HepG2 (cell line): ENCODE measurements around the gene TRIP4. TPM values are rescaled to one million over a fixed set of nuclear protein-coding genes. Genes with fewer than 3 reads are reported as not detected.

ENCODE experiments used
- ATAC-seq: fragments of 200-7000 bp; cut with Tn5 transposase; 3 replicates; pipeline ENCODE4 v1.9.1; 2020; ENCODE audit warnings: mild to moderate bottlenecking, moderate library complexity
- BruUV-seq: library from RNA; stranded (reverse); fragments of 400-500 nt; replicated peaks from 2 replicates; lab custom pipeline; 2021; lab: Mats Ljungman, UMichigan
- CTCF ChIA-PET: fragments of 300-600 bp; formaldehyde crosslinking; extraction: SDS; loops from one replicate; lab custom pipeline; 2021; ENCODE audit warnings: low total read pairs, inconsistent platforms, low intra/inter-chr PET ratio; lab: Yijun Ruan, JAX
- POLR2A ChIA-PET: fragments of 350-600 bp; sonication (Branson Sonifier 250); formaldehyde crosslinking; loops from one replicate; lab custom pipeline; 2020; ENCODE audit warnings: antibody characterized with exemption, inconsistent platforms; lab: Yijun Ruan, JAX
- DNase-seq: peaks from one replicate; pipeline ENCODE4 v3.0.0-alpha.2; 2015; ENCODE audit warnings: low spot score
- FAIRE-seq: peaks from 3 replicates; lab custom pipeline; 2011; peaks lifted over from hg19 to GRCh38; lab: Jason Lieb, UNC
- H2AFZ ChIP-seq: one replicate; pipeline ENCODE4 v1.6.1; 2011; ENCODE audit warnings: low read length, inconsistent platforms
- H3K27ac ChIP-seq: fragments of 300-600 bp; 3 replicates; pipeline ENCODE4 v1.8.0; 2011; ENCODE audit warnings: mixed run types, mild to moderate bottlenecking, mixed read lengths, low read length, inconsistent platforms; ENCODE audit not compliant: insufficient read depth; ENCODE audit errors: extremely low read length
- H3K27me3 ChIP-seq, 2 experiments: fragments of 200-600 bp in 1 of 2; 2 replicates in 1 of 2; 3 replicates in 1 of 2; pipeline versions ENCODE4 v1.6.0 to v1.8.0; 2011; ENCODE audit warnings: low read length in 2 of 2, mild to moderate bottlenecking in 2 of 2, moderate library complexity in 2 of 2, inconsistent platforms in 1 of 2; ENCODE audit not compliant: insufficient read depth in 2 of 2, control insufficient read depth in 1 of 2
- H3K36me3 ChIP-seq, 2 experiments: fragments of 200-600 bp in 1 of 2; replicated peaks in 1 of 2; 2 replicates in 1 of 2; 3 replicates in 1 of 2; pipeline versions ENCODE4 v1.5.1 to v1.8.0; 2011; ENCODE audit warnings: low read length in 2 of 2, inconsistent platforms in 1 of 2; ENCODE audit not compliant: insufficient read depth in 2 of 2, control insufficient read depth in 1 of 2
- H3K4me1 ChIP-seq: 2 replicates; pipeline ENCODE4 v1.5.1; 2012; ENCODE audit warnings: low read length, inconsistent platforms; ENCODE audit not compliant: insufficient read depth
- H3K4me2 ChIP-seq: 2 replicates; pipeline ENCODE4 v1.6.0; 2011; ENCODE audit warnings: low read depth, low read length, inconsistent platforms
- H3K4me3 ChIP-seq, 3 experiments: fragments of 200-600 bp in 1 of 3; sonication (generic), shearing (Covaris generic) in 1 of 3; replicated peaks in 1 of 3; 2 replicates each; pipeline ENCODE4 v1.5.1; 2011 to 2016; ENCODE audit warnings: low read length in 3 of 3, inconsistent platforms in 2 of 3, low read depth in 2 of 3, mild to moderate bottlenecking in 2 of 3, control low read depth in 1 of 3, mixed read lengths in 1 of 3; ENCODE audit not compliant: insufficient read depth in 1 of 3
- H3K79me2 ChIP-seq: one replicate; pipeline ENCODE4 v1.6.1; 2011; ENCODE audit warnings: low read length, inconsistent platforms; ENCODE audit not compliant: insufficient read depth
- H3K9ac ChIP-seq: 2 replicates; pipeline ENCODE4 v1.6.0; 2011; ENCODE audit warnings: mild to moderate bottlenecking, low read depth, low read length, inconsistent platforms; ENCODE audit not compliant: insufficient read depth
- H3K9me3 ChIP-seq: 2 replicates; pipeline ENCODE4 v1.5.1; 2012; ENCODE audit warnings: mild to moderate bottlenecking, low read length
- H4K20me1 ChIP-seq: 2 replicates; pipeline ENCODE4 v1.6.0; 2011; ENCODE audit warnings: inconsistent platforms, mild to moderate bottlenecking, low read length, moderate library complexity; ENCODE audit not compliant: insufficient read depth
- DZIP1 ChIP-seq: sonication (generic); formaldehyde crosslinking; IDR thresholded peaks from 2 replicates; pipeline ENCODE4 v1.5.0; 2020; ENCODE audit warnings: mild to moderate bottlenecking, missing genetic modification reagents
- MBD4 ChIP-seq: IDR thresholded peaks from 2 replicates; pipeline ENCODE4 v1.6.1; 2012; ENCODE audit warnings: low read length, inconsistent platforms, borderline replicate concordance
- NR2C2 ChIP-seq: sonication (generic); formaldehyde crosslinking; IDR thresholded peaks from 2 replicates; pipeline ENCODE4 v1.4.0; 2020; ENCODE audit warnings: missing genetic modification reagents, mild to moderate bottlenecking, moderate library complexity, borderline replicate concordance
- SALL1 ChIP-seq: sonication (generic); formaldehyde crosslinking; IDR thresholded peaks from 2 replicates; pipeline ENCODE4 v1.8.0; 2022; ENCODE audit warnings: mild to moderate bottlenecking, missing genetic modification reagents
- ZNF879 ChIP-seq: sonication (generic); formaldehyde crosslinking; IDR thresholded peaks from 2 replicates; pipeline ENCODE4 v1.8.1; 2023; ENCODE audit warnings: missing genetic modification reagents
- whole genome bisulfite sequencing: methylation state at CpG from one replicate; pipeline ENCODE4 v1.1.6; 2017; ENCODE audit warnings: low lambda C conversion rate; 5-methylcytosine and 5-hydroxymethylcytosine counted together
- in situ Hi-C: cut with HindIII; loops from 2 replicates; pipeline ENCODE4 v1.10.0; 2017; ENCODE audit warnings: low pct_unique_long_range_greater_than_20kb; ENCODE audit not compliant: extremely low pct_ligation_motif_present
- intact Hi-C: fragments of 100-400 bp; cut with micrococcal nuclease; formaldehyde crosslinking; loops from one replicate; pipeline ENCODE4 v1.10.0; 2022; ENCODE audit not compliant: unreplicated experiment
- polyA plus RNA-seq, 8 experiments: library from polyadenylated mRNA; depleted of rRNA in 3 of 8; stranded (reverse) in 7 of 8; unstranded in 1 of 8; fragments of >200 nt; fragmentation: Illumina TruSeq in 4 of 8; extraction: Trizol in 4 of 8; gene quantifications; 2 replicates each; pipeline versions ENCODE4 v1.2.1 to v1.2.3, GENCODE V29; 2011 to 2016; ENCODE audit warnings: low read depth in 4 of 8, missing spikeins in 1 of 8, mixed read lengths in 1 of 8; ENCODE audit not compliant: insufficient read depth in 1 of 8
- total RNA-seq, 5 experiments: library from RNA; depleted of rRNA; stranded (reverse); fragments of >200 nt; fragmentation: Illumina TruSeq; extraction: Trizol; gene quantifications; 2 replicates each; pipeline ENCODE4 v1.2.3, GENCODE V29; 2016; ENCODE audit warnings: low read depth in 1 of 5

TRIP4 gene
- total and polyA plus RNA-seq, 2 of the 13 experiments (the other 11 are each of a cell fraction or from before 2014, with no cell fraction given): 7.1 to 11.8 TPM

DNA sequence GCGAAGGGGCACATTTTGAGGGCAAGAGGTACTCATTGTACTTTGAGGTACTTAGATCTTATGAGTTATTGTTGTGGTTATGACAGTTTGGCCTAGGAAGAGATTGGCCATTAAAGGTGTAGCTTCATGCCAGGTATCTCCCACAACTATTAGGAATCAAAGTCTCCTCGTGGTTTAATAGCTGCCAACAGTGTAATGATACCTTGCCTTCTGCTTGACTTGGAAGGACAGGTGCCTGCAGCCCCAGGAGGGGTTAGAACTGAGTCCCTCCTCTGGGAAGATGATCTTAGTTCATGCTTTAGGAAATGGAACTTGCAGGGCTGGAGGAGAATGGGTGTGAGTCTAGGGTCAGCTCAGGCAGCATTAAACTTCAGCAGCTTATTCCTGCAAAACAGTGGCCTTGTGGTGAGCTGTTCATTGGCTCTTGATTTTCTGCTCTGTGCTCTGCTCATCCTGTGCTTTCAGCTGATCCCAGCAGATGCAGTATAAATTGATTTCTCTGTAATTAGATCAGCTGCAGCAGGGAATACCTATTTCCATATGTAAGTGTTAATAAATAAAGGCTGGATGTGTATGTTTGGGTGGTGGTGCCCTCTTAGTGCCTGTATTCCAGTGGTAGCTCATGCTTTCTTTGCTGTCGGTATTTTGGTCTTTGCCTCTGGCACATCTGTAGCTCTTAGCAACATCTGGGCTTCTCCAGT is 113.2 kb downstream of the TRIP4 start:
- peaks cover 10% of the 10 kb centered on the region for H3K79me2 ChIP-seq
- peaks cover 15% of the 10 kb centered on the region for H3K4me1 ChIP-seq
- H3K27me3 ChIP-seq: no peaks in the 10 kb centered on the region
- WGBS: 50% methylated on average over 2 of the region's 3 CpGs
- H3K9me3 ChIP-seq: no peaks in the 10 kb centered on the region
- intact Hi-C loops (no loop called here), in situ Hi-C loops (no loop called here)
- H3K9ac ChIP-seq: no peak overlapping the region
- H3K27ac ChIP-seq: no peak overlapping the region
- BruUV-seq: no TSS peak
- H3K4me3 ChIP-seq: no peak overlapping the region
- CTCF ChIA-PET: no interaction called here
- H2AFZ ChIP-seq: no peak overlapping the region
- no peaks in the 10 kb centered on the region for H4K20me1 ChIP-seq
- no peak for FAIRE-seq
- no peak overlapping the region for H3K4me2 ChIP-seq
- TF ChIP-seq SALL1 (CRISPR knock-in tag): no peak
- no peak for TF ChIP-seq NR2C2 (CRISPR knock-in tag)
- no peak for TF ChIP-seq ZNF879 (CRISPR knock-in tag)
- no peak for ATAC-seq
- H3K36me3 ChIP-seq: peaks cover 20 to 47% of the 10 kb centered on the region in 2 experiments
- no peak for DNase-seq
- POLR2A ChIA-PET: no interaction called here

DNA sequence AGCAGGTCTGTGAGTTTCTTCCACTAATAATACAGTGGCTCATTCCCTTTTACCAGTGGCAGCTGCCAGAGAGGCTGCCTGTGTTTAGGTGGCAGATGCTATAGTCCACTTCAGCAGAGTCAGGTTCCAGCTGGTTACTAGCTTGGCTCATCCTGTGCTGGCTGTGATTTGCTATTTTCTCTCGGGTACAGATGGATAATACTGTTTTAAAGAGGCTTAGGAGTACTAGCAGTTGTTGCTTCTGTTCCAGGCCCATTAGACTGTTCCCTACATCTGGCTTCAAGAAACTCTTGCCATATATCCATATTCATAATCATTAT is 113.7 kb downstream of the TRIP4 start:
- BruUV-seq: no TSS peak
- peaks cover 20 to 47% of the 10 kb centered on the region in 2 experiments for H3K36me3 ChIP-seq
- H3K4me3 ChIP-seq: no peak overlapping the region
- H3K27me3 ChIP-seq: no peaks in the 10 kb centered on the region
- no peaks in the 10 kb centered on the region for H4K20me1 ChIP-seq
- H2AFZ ChIP-seq: no peak overlapping the region
- ChIA-PET POLR2A (no interaction called here), CTCF (no interaction called here)
- H3K9ac ChIP-seq: no peak overlapping the region
- ATAC-seq (no peak), FAIRE-seq (no peak), DNase-seq (no peak)
- H3K79me2 ChIP-seq: peaks cover 10% of the 10 kb centered on the region
- in situ Hi-C loops (no loop called here), intact Hi-C loops (no loop called here)
- H3K9me3 ChIP-seq: no peaks in the 10 kb centered on the region
- no peak overlapping the region for H3K27ac ChIP-seq
- H3K4me1 ChIP-seq: peaks cover 15% of the 10 kb centered on the region
- H3K4me2 ChIP-seq: no peak overlapping the region
- WGBS: 100% methylated on average over 1 of the region's 1 CpG
- TF ChIP-seq MBD4 (no peak), DZIP1 (CRISPR knock-in tag) (no peak)
